GM12872 (cell line): ENCODE measurements around the gene C6orf47.

Source experiments
- CTCF ChIP-seq: IDR thresholded peaks from 3 replicates; pipeline ENCODE4 v1.5.1; 2011; ENCODE audit warnings: low read depth, mild to moderate bottlenecking, low read length, moderate library complexity; ENCODE audit not compliant: insufficient read depth

The C6orf47 gene

GRCh38 chr6:31627690-31628287 is 32.8 kb downstream of the C6orf47 start:
- TF ChIP-seq CTCF: no peak

GRCh38 chr6:31626952-31627351 is 33.6 kb downstream of the C6orf47 start:
- no peak for TF ChIP-seq CTCF

- no peak for TF ChIP-seq CTCF
Measured at GRCh38 chr6:31624070-31624469, 36.5 kb downstream of the C6orf47 start.

- TF ChIP-seq CTCF: no peak
Measured at GRCh38 chr6:31622684-31623091, 37.9 kb downstream of the C6orf47 start.

- TF ChIP-seq CTCF: no peak
Measured at GRCh38 chr6:31621991-31622390, 38.6 kb downstream of the C6orf47 start.

GRCh38 chr6:31621320-31621939 is 39.1 kb downstream of the C6orf47 start:
- TF ChIP-seq CTCF: no peak

GRCh38 chr6:31620586-31621319 is 39.8 kb downstream of the C6orf47 start, which contains the start of gene PRRC2A:
PRRC2A (plus strand) TSS chr6:31620715; CDS start chr6:31622790, 2,075 bp downstream.
- TF ChIP-seq CTCF: no peak
